Mesodermal cell (in vitro differentiated cells): ENCODE results near the gene SYCP3.

Source experiments
- H3K27ac ChIP-seq: 2 replicates; pipeline ENCODE4 v1.7.0; 2013; ENCODE audit warnings: mild to moderate bottlenecking, low read depth, low read length, moderate library complexity; ENCODE audit not compliant: severe bottlenecking
- H3K36me3 ChIP-seq: 2 replicates; pipeline ENCODE4 v1.7.1; 2013; ENCODE audit warnings: mild to moderate bottlenecking, low read length, moderate library complexity; ENCODE audit not compliant: control insufficient read depth, insufficient read depth
- H3K4me1 ChIP-seq: one replicate; pipeline ENCODE4 v1.7.1; 2013; ENCODE audit warnings: mild to moderate bottlenecking, low read length; ENCODE audit not compliant: insufficient read depth, control insufficient read depth, poor library complexity, severe bottlenecking
- H3K4me3 ChIP-seq: 2 replicates; pipeline ENCODE4 v1.7.0; 2013; ENCODE audit warnings: low read length, control low read depth, mild to moderate bottlenecking; ENCODE audit not compliant: insufficient read depth, poor library complexity, severe bottlenecking; ENCODE audit errors: extremely low read depth
- H3K9me3 ChIP-seq: 2 replicates; pipeline ENCODE4 v1.7.1; 2013; ENCODE audit warnings: mild to moderate bottlenecking, low read length, moderate library complexity; ENCODE audit not compliant: control insufficient read depth
- WGBS, 2 experiments: methylation state at CpG; one replicate each; pipeline ENCODE4 v1.1.5; 2013; ENCODE audit warnings: missing lambda C conversion rate in 2 of 2; ENCODE audit not compliant: insufficient coverage in 2 of 2; 5-methylcytosine and 5-hydroxymethylcytosine counted together

The SYCP3 gene

DNA sequence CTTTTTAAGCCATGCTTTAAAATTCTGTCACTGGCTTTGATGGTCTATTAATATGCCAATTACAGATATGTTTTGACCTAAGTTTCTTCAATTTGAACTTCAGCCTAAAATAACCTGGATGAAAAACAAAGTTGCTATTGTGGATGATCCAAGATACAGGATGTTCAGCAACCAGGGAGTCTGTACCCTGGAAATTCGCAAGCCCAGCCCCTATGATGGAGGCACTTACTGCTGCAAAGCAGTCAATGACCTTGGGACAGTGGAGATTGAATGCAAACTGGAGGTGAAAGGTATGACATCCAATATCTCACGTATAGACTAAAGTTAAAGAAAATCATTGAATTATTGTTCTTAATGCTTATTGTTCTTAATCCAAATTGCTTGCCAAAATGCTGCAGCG is 59.0 kb downstream of the SYCP3 start:
- Histone ChIP-seq H3K27ac (no peak overlapping the region), H3K4me1 (no peaks in the 10 kb centered on the region), H3K4me3 (no peak overlapping the region), H3K9me3 (no peaks in the 10 kb centered on the region), H3K36me3 (no peaks in the 10 kb centered on the region)
- WGBS, 2 experiments = 73% methylated on average over 1 of the region's 3 CpGs; no CpG with 5 or more reads in 1 of the 2 experiments
